HG03045 (cell line): ENCODE results near the gene USP54.

Source experiments
- ATAC-seq: cut with Tn5 transposase; IDR thresholded peaks from one replicate; pipeline ENCODE4 v1.9.1; 2021; ENCODE audit warnings: mild to moderate bottlenecking, moderate library complexity; ENCODE audit not compliant: unreplicated experiment

The USP54 gene

GRCh38 chr10:73529089-73529832 lies 61.9 kb downstream of the USP54 start:
- no peak for ATAC-seq

GRCh38 chr10:73522263-73522662 lies 68.9 kb downstream of the USP54 start:
- ATAC-seq, result no peak

DNA sequence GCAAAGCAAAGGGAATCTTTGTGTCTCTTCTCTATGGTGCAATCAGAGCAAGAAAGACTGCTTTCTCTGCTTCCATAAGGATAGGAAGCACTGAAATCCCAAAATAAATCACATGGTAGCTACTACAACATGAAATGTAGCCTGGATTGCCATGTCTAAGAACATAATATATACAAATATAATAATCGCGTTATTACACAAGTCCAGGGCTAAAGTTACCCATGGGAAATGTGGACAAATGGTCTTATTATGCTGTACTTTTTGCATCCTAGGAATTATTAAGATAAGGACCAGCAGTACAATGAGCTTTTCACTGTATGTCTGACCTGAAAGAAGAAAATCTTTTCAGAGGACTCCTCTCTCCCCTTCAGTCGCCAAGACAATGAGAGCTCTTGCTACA lies 71.8 kb downstream of the USP54 start:
- ATAC-seq, result no peak

DNA sequence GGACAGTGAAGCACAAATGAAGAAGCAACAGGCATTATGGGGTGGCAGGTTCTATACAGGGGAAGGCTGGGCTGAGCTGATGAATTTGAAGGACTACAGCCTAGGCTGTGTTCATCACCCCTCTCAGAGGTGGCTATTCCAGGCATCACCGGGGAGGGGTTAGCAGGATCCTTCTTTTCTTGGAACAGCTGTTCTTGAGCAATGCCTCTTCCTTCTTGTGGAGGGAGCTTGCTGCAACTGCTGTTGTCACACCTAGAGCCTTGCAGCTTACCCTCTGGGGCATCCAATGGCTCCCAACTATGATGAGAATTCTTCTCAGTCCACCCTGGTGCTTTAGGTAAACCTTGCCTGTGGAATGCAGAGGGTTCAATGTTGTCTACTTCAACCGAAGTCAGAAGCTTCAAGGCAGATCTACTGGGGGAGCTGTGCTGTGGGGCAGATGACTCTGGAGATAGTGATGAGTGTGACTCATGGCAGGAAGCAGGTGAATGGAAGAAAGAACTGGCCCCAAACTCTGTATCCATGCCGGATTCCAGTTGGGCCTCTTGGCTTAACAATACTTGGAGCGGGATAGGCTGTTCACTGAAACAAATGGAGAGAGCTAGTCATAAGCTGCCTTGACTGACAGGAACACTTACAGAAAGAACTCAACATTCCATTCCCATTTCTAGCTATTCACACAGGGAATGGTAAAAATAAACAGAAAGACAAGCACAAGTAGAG lies 73.8 kb downstream of the USP54 start:
- ATAC-seq, result no peak

DNA sequence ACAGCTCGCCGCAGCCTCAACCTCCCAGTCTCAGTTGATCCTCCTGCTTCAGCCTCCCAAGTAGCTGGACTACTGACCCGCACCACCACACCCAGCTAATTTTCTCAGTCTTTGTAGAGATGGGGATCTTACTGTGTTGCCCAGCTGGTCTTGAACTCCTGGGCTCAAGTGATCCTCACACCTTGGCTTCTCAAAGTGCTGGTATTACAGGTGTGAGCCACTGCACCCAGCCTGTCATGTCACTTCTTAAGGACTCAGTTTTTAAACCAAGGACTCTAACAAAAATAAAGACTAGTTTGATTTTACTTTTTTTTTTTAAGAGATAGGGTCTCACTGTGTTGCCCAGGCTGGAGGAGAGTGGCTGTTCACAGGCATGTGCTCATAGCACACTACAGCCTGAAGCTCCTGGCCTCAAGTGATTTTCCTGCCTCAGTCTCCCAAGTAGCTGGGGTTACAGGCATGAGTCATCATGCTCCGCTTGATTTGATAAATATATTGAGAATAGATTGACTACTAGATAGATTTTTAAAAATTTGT lies 78.9 kb downstream of the USP54 start:
- ATAC-seq, result no peak

DNA sequence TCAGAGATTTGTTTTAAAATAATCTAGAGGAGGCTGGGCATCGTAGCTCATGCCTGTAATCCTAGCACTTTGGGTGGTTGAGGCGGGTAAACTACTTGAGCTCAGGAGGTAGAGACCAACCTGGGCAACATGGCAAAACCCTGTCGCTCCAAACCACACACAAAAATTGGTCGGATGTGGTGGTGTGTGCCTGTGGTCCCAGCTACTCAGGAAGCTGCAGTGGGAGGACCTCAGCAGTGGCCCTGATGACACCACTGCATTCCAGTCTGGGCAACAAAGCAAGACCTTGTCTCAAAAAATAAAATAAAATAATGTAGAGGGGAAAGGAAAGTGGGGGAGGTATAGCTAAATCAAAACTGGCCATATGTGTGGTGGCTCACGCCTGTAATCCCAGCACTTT lies 81.4 kb downstream of the USP54 start:
- no peak for ATAC-seq

DNA sequence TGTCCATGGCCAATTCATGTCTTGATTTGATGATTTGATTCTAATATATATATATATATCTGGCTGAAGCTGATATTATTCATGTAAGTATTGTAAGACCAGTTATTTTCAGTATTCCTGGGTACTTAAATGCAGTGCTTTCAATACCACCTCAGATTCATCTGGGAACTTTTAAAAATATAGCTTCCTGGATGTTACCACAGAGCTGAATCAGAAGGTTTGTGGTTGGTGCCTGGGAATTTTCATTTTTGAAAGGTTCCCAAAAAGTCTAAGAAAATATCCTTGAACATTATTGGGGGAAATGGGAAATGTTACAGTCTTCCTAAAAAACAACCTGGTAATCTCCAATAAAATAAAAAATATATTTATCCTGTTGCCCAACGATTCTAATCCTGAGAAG lies 84.7 kb downstream of the USP54 start:
- ATAC-seq, result no peak

- no peak for ATAC-seq
These were observed 85.1 kb downstream of the USP54 start for GRCh38 chr10:73506074-73506473.

DNA sequence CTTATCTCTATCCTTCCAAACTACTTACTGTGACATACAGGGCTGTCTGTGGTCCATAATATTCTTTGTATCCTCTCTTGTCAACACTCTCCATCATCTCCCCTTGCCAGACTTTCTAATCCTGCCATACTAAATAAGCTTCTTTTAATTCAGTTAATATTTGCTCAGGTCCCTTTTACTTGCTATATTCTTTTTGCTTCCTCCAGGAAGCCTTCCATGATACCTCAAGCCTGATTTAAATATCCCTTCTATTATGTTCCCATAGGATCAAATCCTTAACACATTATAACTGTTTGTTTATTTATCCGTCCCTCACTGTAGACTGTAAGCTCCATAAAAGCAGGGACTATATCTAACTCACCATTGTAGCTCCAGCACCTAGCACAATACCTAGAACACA lies 88.1 kb downstream of the USP54 start:
- ATAC-seq, result no peak

GRCh38 chr10:73501651-73502050 lies 89.5 kb downstream of the USP54 start:
- no peak for ATAC-seq

GRCh38 chr10:73497623-73498022 lies 93.5 kb downstream of the USP54 start:
- no peak for ATAC-seq

DNA sequence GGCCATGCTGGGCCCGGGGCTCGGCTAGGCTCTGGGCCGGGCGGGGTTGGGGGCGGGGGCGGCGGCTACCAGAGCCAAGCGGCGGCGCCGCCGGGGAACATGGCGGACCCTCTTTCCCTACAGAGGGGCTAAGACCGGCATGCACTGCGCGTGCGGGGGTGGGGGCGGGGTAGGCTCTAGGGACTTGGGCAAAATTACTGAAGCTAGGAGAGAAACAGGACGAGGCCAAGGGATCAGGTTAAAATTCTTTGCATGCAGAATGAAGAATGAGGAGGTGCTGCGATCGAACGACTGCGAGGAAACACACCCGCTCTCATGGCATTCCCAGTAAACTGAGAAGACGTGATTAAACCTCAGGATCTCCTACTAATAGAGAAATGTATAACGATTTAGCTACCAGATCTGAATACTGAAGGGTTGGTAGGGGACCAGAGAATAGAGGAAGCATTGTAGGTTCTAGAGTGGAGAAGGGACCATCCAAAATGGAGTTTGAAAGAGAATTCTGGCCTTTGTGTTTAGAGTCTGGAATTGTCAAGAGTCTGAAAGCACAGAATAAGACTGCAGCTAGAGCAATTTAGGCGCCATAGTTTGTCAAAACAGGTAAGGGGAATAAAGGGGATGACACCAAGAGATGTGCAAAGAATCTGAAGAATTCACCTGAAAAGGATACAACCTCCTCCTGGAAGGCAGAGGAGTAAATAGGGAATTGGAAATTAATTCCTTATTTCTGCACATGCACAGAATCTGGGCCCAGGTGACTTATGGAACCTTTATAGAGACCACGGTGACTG lies 95.1 kb downstream of the USP54 start, which contains the start of gene PPP3CB:
Gene PPP3CB (minus strand): TSS at position 141 of the 791 bp plus-strand sequence. CDS start 135 bp downstream, at position 6.
- ATAC-seq, result peak; percentile 50

GRCh38 chr10:73495226-73495883 lies 95.8 kb downstream of the USP54 start:
- peak; percentile 96 for ATAC-seq

DNA sequence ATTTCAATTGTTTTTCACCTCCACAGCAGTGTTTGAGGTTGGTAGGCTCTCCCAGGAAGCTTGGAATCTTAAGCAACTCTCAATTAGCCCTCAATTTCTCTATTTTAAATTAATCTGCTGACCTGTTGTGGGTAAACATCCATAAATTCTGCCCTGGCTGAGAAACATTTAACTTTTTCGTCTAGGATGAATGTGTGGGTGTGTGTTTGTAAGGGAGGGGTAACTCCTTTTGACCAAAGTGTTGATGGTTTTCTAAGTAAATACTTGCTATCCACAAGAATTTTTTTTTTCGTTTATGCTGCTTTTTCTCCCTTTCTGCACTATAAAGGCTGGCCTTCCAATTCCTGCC lies 96.3 kb downstream of the USP54 start:
- no peak for ATAC-seq

DNA sequence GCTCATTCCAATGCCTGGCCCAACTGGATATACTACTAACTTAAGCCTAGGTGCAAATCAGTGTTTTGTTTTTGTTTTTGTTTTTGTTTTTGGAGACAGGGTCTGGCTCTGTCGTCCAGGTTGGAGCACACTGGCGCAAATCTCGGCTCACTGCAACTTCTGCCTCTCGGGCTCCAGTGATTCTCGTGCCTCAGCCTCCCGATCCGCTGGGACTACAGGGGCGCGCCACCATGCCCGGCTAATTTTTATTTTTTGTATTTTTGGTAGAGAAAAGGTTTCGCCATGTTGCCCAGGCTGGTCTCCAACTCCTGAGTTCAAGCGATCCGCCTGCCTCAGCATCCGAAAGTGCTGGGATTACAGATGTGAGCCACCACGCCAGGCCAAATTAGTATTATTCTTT lies 96.9 kb downstream of the USP54 start:
- no peak for ATAC-seq

DNA sequence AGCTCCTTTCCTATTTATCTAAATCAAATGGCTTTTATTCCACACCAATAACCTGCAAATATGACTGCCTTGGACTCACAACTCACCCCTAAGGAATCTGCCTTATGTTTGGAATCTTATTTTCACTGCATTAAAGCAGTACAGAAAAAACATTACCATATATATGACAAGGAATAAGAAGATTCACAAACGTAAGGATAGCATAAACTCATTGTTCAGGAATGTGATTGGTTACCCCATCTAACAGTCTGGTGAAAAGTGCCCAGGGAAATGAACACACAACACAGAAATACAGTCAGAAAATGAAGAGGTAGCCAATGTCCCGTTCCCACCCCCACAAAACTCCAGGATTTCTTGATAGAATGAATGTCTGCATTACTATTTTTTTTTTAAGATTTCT lies 97.4 kb downstream of the USP54 start:
- ATAC-seq, result no peak

DNA sequence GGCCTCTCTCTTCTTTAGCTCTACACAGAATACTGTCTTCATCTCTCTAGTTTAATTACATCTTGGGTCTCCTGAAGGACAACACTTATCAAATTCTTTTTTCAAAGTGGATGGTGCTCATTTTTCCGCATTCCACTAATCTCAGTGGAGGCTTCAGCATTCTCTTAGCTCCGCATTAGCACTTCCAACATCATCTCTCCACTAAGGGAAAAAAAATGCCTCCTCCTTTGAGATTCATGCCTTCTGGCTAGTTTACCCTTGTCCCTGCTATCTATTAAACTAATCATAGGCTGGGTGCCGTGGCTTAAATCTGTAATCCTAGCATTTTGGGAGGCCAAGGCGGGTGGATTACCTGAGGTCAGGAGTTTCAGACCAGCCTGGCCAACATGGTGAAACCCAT lies 104.5 kb downstream of the USP54 start:
- ATAC-seq, result no peak

GRCh38 chr10:73485320-73485719 lies 105.8 kb downstream of the USP54 start:
- no peak for ATAC-seq

DNA sequence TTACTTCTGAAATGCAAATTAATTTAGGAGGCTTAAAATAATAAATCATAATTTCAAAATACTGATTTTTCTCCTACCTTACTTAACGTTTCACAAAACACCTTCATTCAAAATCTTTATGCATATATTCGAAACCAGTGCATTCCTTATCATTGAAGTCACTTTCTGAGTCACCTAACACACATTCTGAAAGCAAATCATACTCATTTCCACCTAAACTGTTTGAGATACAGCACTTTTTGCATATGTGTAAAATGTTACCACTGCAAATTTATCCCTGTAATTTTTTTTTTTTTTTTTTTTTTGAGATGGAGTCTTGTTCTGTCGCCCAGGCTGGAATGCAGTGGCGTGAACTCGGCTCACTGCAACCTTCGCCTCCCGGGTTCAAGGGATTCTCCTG lies 111.0 kb downstream of the USP54 start:
- ATAC-seq, result no peak

GRCh38 chr10:73478636-73479035 lies 112.5 kb downstream of the USP54 start:
- no peak for ATAC-seq

DNA sequence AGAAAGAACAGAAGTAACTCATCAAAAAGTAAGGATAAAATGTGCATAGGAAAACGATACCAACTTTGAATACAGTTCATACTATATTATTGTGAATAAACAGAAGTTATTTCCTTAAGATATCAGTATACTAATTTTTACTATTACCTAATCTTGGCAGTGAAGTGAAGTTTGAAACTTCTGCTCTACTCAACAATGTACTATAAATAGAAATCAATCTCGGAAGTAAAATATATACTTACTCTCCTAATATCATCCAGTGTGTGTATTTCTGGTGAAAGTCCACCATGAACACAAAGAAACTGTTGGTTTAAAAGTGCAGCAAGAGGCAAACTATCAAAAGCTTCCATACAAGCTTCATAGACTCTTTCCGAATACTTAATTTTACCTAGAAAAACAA lies 119.9 kb downstream of the USP54 start:
- no peak for ATAC-seq
